ENCODE data around the gene ZDHHC14.

ZDHHC14 gene

DNA sequence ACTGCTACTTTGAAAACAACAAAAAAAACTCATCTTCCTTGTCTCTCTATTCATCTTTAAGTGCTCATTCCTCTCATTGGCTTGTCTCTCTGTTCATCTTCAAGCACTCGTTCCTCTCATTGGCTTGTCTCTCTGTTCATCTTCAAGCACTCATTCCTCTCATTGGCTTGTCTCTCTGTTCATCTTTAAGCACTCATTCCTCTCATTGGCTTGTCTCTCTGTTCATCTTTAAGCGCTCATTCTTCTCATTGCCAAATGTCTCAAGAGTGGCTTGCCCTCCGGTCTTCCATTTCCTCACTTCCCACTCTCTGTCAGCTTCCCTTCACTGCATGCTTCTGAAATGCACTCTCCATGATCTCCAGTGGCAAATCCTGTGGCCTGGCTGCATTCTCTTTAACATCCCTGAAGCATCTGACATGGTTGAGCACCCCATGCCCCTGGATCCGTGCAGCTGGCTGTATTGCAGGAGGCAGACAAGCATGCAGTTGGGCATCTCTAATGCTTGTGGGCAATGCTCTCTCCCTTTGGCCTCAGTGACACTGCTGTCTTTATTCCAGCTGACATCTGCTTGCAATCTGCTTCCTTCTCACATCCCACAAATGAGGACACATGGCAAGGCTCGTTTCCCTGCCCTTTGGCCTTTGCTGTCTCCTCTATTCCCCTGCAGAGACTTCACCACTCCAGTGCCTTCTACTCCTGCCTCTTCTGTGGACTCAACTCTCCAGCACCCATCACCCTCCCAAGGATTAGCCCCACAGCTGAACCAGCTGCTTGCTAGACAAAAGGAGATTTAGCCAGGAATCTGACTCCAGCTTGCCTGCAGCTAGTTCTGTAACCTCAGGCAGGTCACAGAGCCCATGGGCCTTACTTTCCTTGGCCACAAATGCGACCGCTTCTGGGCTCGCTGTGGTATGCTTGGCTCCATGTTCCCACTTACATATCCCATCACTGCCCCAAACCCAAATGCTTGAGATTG is 298.9 kb downstream of the ZDHHC14 start:
- no peaks in the 10 kb centered on the region for H3K9me3 ChIP-seq (ENCODE audit: control insufficient read depth, insufficient read depth, low read length)
- H3K4me1 ChIP-seq (ENCODE audit: control insufficient read depth, insufficient read depth, low read length), result no peaks in the 10 kb centered on the region
- H3K27ac ChIP-seq (ENCODE audit: low read depth, low read length), result no peak overlapping the region
- H3K27me3 ChIP-seq (ENCODE audit: control insufficient read depth, insufficient read depth, low read length), result no peaks in the 10 kb centered on the region
- H3K4me3 ChIP-seq (ENCODE audit: low read depth, low read length), result no peak overlapping the region
- H3K36me3 ChIP-seq (ENCODE audit: control insufficient read depth, insufficient read depth, low read length), result no peaks in the 10 kb centered on the region
- no peak overlapping the region for H3K9ac ChIP-seq (ENCODE audit: low read depth, low read length)

DNA sequence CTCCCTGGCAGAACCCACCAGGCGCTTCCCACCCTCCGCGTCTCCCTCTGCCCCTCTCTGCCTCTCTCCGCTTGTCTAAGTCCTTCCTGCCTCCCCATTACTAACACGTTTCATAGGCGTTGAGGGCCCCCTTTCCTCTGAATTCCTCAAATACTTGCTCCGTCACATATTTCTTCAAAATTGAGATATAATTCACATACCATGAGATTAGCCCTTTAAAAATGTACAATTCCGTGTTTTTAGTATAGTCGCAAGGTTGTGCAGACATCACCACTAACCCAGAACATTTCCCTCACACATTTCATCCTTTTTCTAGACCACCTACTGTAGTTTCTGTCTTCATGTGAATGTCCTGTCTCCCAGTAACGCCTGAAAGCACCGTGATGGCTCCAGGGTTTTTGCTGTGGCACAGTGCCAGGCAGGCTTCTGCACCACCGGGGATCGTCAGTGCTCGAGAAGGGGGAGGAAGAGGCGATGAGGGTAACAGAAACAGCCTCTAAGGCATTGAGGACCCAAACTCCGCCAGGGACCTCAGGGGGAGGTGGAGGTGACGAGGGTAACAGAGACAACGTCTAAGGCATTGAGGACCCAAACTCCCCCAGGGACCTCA is 300.2 kb downstream of the ZDHHC14 start:
- Histone ChIP-seq H3K27me3 (ENCODE audit: control insufficient read depth, insufficient read depth, low read length) (no peaks in the 10 kb centered on the region), H3K4me1 (ENCODE audit: control insufficient read depth, insufficient read depth, low read length) (no peaks in the 10 kb centered on the region), H3K36me3 (ENCODE audit: control insufficient read depth, insufficient read depth, low read length) (no peaks in the 10 kb centered on the region), H3K27ac (ENCODE audit: low read depth, low read length) (no peak overlapping the region), H3K9me3 (ENCODE audit: control insufficient read depth, insufficient read depth, low read length) (no peaks in the 10 kb centered on the region), H3K4me3 (ENCODE audit: low read depth, low read length) (no peak overlapping the region), H3K9ac (ENCODE audit: low read depth, low read length) (no peak overlapping the region)

DNA sequence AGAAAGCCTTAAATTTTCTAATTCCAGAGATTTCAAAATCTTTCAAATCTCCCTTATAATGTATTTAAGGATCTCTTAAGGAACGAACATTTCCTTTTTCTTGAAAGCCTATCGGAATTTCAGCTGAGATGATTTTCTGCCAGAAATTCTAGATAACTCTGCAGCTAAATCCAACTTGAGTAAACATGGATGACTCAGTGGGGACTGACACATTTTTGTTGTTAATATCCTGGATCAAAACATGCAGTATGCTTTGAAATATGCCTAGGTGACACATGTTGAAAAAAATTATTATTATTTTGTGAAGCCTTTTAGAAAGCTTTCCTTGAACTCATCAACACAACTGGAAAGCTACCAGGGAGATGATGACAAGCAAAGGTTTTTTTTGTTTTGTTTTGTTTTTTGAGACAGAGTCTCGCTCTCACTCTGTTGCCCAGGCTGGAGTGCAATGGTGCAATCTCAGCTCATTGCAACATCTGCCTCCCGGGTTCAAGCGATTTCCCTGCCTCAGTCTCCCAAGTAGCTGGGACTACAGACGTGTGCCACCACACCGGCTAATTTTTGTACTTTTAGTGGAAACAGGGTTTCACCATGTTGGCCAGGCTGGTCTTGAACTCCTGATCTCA is 302.0 kb downstream of the ZDHHC14 start:
- H3K4me1 ChIP-seq (ENCODE audit: control insufficient read depth, insufficient read depth, low read length), result no peaks in the 10 kb centered on the region
- H3K9ac ChIP-seq (ENCODE audit: low read depth, low read length), result no peak overlapping the region
- H3K4me3 ChIP-seq (ENCODE audit: low read depth, low read length), result no peak overlapping the region
- H3K27me3 ChIP-seq (ENCODE audit: control insufficient read depth, insufficient read depth, low read length), result no peaks in the 10 kb centered on the region
- H3K27ac ChIP-seq (ENCODE audit: low read depth, low read length), result no peak overlapping the region
- no peaks in the 10 kb centered on the region for H3K9me3 ChIP-seq (ENCODE audit: control insufficient read depth, insufficient read depth, low read length)
- H3K36me3 ChIP-seq (ENCODE audit: control insufficient read depth, insufficient read depth, low read length), result no peaks in the 10 kb centered on the region

DNA sequence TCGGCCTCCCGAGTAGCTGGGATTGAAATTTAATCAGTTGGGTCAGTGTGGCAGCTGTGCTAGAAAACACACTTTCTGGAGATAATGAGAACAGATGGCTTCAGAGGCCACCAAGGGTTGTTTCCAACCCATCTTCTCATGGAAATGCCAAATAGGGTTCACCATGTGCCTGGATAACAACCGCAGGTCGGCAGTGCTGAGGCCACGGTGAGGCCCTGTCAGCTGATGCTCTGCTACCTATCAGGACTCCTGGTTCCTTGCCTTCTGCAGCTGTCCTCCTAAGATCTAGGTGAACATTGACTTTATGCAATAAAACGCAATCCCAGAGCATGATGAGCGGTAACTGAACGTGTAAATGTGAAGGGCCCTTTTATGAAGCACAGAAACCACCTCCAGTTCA is 302.7 kb downstream of the ZDHHC14 start:
- H3K9ac ChIP-seq (ENCODE audit: low read depth, low read length), result no peak overlapping the region
- no peaks in the 10 kb centered on the region for H3K36me3 ChIP-seq (ENCODE audit: control insufficient read depth, insufficient read depth, low read length)
- H3K4me3 ChIP-seq (ENCODE audit: low read depth, low read length), result no peak overlapping the region
- H3K4me1 ChIP-seq (ENCODE audit: control insufficient read depth, insufficient read depth, low read length), result no peaks in the 10 kb centered on the region
- H3K27me3 ChIP-seq (ENCODE audit: control insufficient read depth, insufficient read depth, low read length), result no peaks in the 10 kb centered on the region
- H3K27ac ChIP-seq (ENCODE audit: low read depth, low read length), result no peak overlapping the region
- H3K9me3 ChIP-seq (ENCODE audit: control insufficient read depth, insufficient read depth, low read length), result no peaks in the 10 kb centered on the region

DNA sequence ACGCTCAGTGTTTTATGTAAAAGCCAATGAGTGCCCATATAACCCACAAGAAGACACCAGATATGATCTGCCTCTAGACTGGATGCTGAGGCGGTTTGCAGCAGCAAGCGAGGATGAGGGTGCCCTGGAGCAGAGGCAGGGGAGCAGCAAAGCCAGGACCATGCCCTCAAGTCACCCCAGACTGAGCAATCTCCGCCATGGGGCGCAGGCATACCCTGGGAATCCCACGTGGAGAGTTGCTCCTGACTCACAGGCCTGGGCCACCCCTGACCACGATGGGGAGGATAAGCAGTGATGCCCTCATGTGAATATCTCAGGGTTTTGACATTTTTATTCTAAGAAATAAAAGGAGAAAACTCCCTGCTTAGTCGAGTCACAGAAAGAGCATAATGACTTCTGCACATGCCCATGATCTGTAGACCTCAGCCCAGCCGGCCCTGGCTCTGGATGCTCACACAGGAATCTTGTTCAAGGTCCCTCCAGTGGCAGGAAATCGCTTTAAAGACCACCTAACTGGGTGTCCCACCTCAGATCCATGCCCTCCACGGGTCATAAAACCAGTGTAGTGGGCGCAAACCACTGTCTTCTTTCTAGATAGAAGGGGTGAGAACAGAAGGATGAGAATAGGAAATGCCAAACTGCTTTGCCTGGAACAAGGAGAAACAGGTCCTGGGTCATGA is 303.8 kb downstream of the ZDHHC14 start:
- Histone ChIP-seq H3K9ac (ENCODE audit: low read depth, low read length) (no peak overlapping the region), H3K9me3 (ENCODE audit: control insufficient read depth, insufficient read depth, low read length) (no peaks in the 10 kb centered on the region), H3K27me3 (ENCODE audit: control insufficient read depth, insufficient read depth, low read length) (no peaks in the 10 kb centered on the region), H3K27ac (ENCODE audit: low read depth, low read length) (no peak overlapping the region), H3K36me3 (ENCODE audit: control insufficient read depth, insufficient read depth, low read length) (no peaks in the 10 kb centered on the region), H3K4me3 (ENCODE audit: low read depth, low read length) (no peak overlapping the region), H3K4me1 (ENCODE audit: control insufficient read depth, insufficient read depth, low read length) (no peaks in the 10 kb centered on the region)

DNA sequence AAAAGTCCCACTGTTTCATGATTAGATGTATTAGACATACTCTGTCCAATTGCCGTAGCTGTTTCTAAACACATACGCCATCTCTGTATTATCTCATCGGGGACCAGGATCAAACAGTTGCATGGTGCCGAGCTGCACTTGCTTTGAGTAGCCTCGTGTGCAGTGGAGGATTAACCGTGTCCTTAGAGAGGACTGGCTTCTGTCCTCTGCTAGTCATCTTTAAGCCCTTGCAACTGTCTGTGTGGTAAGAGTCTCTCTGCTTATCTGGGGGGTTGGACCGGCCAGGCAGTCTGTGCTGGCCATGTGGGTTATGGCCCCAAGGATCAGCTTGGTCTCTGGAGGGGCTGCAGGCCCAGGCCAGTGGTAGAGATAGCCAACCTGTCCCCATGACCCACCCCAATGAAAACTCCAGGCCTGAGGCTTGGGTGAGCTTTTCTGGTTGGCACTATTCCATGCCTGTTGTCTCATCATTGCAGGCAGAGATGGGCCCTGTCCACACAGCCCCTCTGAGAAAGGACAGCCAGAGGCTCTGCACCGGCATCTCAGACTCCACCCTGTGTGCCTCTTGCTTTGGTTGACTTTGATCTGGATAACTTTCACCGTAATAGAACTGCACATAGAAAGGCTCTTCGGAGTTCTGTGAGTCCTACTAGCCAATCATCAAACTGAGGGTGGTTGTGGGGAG is 304.7 kb downstream of the ZDHHC14 start:
- Histone ChIP-seq H3K4me3 (ENCODE audit: low read depth, low read length) (no peak overlapping the region), H3K27me3 (ENCODE audit: control insufficient read depth, insufficient read depth, low read length) (no peaks in the 10 kb centered on the region), H3K9me3 (ENCODE audit: control insufficient read depth, insufficient read depth, low read length) (no peaks in the 10 kb centered on the region), H3K27ac (ENCODE audit: low read depth, low read length) (no peak overlapping the region), H3K9ac (ENCODE audit: low read depth, low read length) (no peak overlapping the region), H3K4me1 (ENCODE audit: control insufficient read depth, insufficient read depth, low read length) (no peaks in the 10 kb centered on the region), H3K36me3 (ENCODE audit: control insufficient read depth, insufficient read depth, low read length) (no peaks in the 10 kb centered on the region)

DNA sequence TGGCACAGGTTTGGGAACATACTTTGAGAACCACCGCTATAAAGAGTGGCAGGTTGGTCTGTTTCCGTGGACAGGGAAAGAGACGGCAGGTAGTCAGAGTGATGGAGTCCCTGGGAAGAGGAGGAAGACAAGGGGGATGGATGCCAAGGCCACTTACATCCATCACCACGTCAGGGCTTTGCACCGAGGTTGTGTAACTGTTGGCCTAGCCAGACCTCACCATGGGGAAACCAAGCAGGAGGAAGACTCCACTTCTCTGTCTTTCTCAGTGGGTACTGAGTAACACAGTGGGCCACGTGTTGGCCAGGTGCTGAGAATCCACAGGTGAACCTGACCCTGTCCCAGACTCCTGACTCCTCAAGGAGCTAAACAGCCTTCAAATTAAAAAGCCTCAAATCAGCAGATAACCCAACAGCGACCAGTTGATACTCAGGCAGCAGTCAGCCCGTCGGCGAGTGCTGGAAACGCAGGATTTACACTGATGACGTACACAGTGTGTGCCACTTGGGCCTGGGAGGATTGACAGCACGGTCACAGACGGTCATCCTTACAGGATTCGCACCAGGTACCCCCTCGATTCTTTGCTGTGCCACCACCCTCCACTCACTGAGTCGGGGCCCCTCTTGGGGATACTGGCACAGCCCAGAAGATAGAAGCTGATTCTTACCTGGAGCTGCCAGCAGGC is 307.4 kb downstream of the ZDHHC14 start:
- Histone ChIP-seq H3K9ac (ENCODE audit: low read depth, low read length) (no peak overlapping the region), H3K36me3 (ENCODE audit: control insufficient read depth, insufficient read depth, low read length) (no peaks in the 10 kb centered on the region), H3K27me3 (ENCODE audit: control insufficient read depth, insufficient read depth, low read length) (no peaks in the 10 kb centered on the region), H3K27ac (ENCODE audit: low read depth, low read length) (no peak overlapping the region), H3K4me3 (ENCODE audit: low read depth, low read length) (no peak overlapping the region), H3K4me1 (ENCODE audit: control insufficient read depth, insufficient read depth, low read length) (no peaks in the 10 kb centered on the region), H3K9me3 (ENCODE audit: control insufficient read depth, insufficient read depth, low read length) (no peaks in the 10 kb centered on the region)

DNA sequence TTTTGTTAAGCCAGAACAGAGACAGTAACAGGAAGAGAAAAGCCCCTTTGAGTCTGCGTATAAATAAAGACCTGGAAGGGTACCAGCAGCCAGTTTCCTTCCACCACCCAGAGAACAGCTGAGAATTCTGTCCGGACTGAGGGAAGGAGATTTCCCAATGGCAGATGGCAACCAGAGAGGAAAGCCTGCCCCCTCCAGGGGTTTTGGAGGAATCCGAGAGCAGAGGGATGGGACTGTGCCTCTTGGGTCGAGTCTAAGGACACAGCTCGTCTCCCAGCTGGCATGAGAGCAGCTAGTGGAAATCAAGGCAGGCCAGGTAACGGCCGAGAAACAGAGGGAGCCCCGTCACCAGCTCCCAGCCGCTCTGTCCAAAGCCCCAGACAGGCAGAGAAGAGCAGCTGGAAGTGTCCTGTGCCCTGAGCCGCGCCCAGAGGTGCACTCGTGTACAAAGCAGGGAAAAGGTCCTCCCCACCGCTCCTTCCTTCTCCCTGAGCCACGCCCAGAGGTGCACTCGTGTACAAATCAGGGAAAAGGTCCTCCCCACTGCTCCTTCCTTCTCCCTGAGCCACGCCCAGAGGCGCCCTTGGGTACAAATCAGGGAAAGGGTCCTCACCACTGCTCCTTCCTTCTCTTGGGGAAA is 308.1 kb downstream of the ZDHHC14 start:
- Histone ChIP-seq H3K9me3 (ENCODE audit: control insufficient read depth, insufficient read depth, low read length) (no peaks in the 10 kb centered on the region), H3K36me3 (ENCODE audit: control insufficient read depth, insufficient read depth, low read length) (no peaks in the 10 kb centered on the region), H3K4me3 (ENCODE audit: low read depth, low read length) (no peak overlapping the region), H3K27ac (ENCODE audit: low read depth, low read length) (no peak overlapping the region), H3K9ac (ENCODE audit: low read depth, low read length) (no peak overlapping the region), H3K27me3 (ENCODE audit: control insufficient read depth, insufficient read depth, low read length) (no peaks in the 10 kb centered on the region), H3K4me1 (ENCODE audit: control insufficient read depth, insufficient read depth, low read length) (no peaks in the 10 kb centered on the region)

DNA sequence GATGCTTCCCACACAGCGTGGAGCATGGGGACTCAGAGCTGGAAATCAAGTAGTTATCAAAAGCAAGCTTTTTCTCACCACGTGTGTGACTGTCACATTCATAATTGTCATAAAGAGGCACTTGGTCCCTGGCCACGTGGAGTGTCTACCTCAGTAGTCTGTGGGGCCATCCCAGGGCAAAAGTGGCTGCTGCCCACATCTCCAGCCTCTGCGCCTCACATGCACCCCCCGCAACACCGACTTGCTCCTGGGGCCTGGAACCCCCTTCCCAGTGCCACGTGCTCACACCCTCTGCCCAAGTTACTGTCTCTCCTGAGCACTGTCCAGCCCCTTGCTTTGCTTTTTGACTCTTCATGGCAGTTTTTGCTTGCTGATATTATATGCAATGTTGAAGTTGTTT is 308.9 kb downstream of the ZDHHC14 start:
- H3K9ac ChIP-seq (ENCODE audit: low read depth, low read length), result no peak overlapping the region
- H3K27ac ChIP-seq (ENCODE audit: low read depth, low read length), result no peak overlapping the region
- no peaks in the 10 kb centered on the region for H3K9me3 ChIP-seq (ENCODE audit: control insufficient read depth, insufficient read depth, low read length)
- no peaks in the 10 kb centered on the region for H3K4me1 ChIP-seq (ENCODE audit: control insufficient read depth, insufficient read depth, low read length)
- H3K4me3 ChIP-seq (ENCODE audit: low read depth, low read length), result no peak overlapping the region
- no peaks in the 10 kb centered on the region for H3K27me3 ChIP-seq (ENCODE audit: control insufficient read depth, insufficient read depth, low read length)
- H3K36me3 ChIP-seq (ENCODE audit: control insufficient read depth, insufficient read depth, low read length), result no peaks in the 10 kb centered on the region

Data from HUES48 (cell line).